DMS153 treated with DMSO at 0.1 percent for 48 hours (cell line): ENCODE results near the gene AAMDC.
"Not testable (repeated sequence)": the region's sequence is repeated elsewhere in the genome, so short reads cannot be mapped to it uniquely, and the experiment has no call there.

ENCODE experiments used
- DNase-seq: peaks from one replicate; lab custom pipeline; 2025; ENCODE audit not compliant: unreplicated experiment; lab: John Stamatoyannopoulos, UW

Gene AAMDC

DNA sequence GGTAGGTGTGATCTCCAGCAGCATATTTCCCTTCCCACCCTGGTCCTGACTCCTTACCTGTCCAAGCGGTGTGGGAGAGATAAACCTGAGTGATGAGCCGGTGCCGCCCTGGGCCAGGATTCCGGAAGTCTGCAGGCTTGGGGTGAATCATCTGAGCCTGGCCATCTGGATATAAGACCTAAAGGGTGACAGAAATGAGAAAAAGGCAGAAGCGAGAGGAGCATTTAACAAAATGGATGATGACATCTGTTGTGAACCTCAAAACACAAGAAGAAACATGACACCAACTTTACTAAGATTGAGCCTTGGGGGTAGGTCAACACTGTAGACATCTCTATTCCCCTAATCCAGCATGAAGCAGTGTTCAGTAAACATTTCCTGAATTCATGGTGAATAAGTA is 62.8 kb downstream of the AAMDC start:
- no peak for DNase-seq

DNA sequence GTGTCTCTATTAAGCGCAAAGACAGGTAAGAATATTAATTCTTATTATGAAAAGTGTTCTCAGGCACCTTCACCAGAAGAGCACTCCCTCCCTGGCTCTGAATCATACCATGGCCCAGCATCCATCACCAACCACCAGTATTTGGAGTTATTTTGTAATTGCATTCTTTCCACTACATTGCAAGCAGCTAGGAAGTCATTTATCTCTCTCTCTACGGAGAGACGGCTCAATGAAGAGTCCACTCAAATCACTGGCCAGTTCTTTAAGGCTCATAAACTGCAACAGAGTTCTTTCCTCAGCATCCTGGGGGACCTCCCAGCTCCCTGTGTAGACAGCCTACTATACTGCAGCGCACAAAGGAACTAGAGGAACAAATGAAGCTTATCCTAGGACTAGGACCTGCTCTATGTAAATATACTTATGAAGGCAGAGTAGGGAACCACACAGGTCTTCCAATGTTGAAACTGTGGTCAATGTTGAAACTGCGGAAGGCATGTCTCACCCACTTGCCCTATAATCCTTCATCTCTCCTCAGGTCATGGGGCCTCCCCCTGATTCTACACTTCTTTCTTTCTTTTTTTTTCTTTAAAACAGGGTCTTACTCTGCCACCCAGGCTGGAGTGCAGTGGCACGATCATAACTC is 63.4 kb downstream of the AAMDC start:
- DNase-seq: no peak

DNA sequence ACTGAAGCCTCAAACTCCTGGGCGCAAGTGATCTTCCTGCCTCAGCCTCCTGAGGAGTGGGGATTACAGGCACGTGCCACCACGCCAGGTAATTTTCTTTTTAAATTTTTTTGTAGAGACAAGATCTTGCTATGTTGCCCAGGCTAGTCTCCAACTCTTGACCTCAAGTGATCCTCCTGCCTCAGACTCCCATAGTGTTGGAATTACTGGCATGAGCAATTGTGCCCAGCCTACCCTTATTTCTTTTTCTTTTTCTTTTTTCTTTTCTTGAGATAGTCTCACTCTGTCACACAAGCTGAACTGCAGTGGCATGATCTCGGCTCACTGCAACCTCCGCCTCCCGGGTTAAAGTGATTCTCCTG is 63.9 kb downstream of the AAMDC start:
- DNase-seq: no peak

DNA sequence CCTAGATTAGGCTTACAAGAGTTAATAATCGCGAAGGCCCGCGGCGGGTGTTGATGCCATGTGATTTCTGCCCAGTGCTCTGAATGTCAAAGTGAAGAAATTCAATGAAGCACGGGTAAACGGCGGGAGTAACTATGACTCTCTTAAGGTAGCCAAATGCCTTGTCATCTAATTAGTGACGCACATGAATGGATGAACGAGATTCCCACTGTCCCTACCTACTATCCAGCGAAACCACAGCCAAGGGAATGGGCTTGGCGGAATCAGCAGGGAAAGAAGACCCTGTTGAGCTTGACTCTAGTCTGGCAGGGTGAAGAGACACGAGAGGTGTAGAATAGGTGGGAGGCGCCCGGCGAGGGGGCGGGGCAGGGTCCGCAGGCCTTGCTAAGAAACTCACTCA is 65.5 kb downstream of the AAMDC start:
- no peak for DNase-seq

DNA sequence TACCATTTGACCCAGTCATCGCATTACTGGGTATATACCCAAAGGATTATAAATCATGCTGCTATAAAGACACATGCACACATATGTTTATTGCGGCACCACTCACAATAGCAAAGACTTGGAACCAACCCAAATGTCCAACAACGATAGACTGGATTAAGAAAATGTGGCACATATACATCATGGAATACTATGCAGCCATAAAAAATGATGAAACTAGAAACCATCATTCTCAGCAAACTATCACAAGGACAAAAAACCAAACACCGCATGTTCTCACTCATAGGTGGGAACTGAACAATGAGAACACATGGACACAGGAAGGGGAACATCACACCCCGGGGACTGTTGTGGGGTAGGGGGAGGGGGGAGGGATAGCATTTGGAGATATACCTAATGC is 68.1 kb downstream of the AAMDC start:
- DNase-seq: not testable (repeated sequence)

DNA sequence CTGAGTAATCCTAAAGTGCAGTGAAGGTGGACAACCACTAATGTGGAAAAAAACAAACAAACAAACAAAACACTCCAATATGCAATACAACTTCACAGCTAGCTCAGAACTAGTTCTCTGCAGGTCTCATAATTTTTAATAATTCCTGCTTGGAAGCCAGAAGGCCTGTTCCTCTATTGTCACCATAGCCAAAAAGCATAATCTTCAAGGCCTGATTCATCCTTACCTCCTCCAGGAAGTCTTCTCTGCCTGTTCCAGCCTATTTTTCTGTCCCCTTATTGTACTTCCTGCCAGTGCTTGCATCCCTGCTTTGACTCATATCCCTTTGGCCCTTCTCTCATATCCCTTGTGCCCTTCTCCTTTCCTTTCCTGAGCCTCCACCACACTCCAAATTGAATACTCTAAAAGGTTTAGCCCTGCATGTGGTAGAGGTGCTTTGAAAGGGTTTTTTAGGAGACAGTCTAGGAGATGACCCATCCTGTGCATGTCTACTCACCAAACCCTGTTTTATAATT is 69.2 kb downstream of the AAMDC start:
- not testable (repeated sequence) for DNase-seq

DNA sequence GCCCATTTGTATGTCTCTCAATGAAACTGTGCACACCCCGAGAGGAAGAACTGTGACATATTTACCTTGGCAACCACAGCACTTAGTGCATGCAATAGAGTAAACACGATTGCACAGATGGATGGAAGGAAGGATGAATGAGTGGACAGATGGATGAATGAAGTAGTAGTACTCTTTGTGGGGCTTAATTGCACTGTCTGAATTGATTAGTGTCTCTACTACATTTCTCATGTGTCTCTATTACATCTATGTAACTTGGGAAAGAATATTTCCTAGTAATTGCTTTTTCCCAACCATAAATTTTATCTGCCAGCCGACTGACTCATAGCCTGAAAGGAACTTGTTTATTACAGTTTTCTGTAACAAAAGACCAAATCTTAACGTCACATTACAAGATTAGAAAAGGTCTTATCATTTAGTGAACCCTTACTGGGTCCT is 69.7 kb downstream of the AAMDC start:
- DNase-seq: peak; percentile 45

DNA sequence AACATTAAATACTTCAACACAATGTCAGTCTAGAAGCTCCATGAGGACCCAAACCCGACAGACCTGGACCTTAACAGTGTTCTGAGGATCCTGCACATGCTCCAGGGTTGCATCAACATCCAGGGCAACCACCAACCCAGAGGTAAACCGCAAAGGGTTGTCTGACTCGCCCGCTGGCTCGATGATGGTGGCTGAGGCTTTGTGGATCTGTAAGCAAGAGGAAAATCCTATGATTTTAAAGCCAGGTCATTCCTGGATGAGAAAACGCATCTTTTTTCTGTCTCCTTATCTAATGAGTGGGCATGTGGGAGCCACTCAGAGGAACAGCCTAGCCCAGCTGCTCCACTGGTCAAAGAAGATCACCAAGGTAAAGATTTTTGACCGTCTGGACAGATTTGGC is 70.3 kb downstream of the AAMDC start:
- DNase-seq: not testable (repeated sequence)

DNA sequence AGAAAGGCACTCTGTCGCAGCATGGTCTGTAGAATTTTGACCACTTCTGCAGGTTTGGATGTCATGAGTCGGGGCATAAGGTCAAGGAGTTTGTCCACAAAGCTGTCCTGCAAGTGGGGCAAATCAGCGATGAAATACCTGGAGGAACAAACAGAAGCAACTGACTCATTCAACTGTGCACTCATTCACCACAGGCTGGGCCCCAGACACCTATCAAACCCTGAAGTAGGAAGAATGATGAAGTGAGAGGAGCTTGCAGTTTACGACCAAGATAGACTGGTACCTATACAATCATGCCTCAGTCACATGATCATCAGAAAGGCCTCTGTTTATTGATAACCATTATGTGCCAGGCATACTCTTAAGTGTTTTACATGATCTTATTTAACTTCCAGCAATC is 70.8 kb downstream of the AAMDC start:
- not testable (repeated sequence) for DNase-seq

DNA sequence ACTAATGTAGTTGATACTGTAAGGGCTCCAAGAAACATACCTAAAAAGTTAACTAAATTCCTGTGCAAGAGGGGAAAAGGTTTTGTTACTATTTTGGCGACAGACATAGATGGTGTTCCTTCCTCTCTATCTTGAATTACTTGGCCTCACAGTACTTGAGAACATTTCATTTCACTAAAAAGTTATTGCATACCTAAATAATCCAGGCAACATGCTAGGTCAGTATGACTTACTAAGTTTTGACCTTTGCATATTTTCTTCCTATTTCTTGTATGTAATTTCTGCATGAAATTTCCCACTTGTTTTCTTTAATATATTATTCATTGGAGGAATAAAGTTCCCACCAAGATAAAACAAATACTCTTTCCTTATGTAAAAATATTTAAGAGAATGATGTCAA is 74.0 kb downstream of the AAMDC start:
- not testable (repeated sequence) for DNase-seq

DNA sequence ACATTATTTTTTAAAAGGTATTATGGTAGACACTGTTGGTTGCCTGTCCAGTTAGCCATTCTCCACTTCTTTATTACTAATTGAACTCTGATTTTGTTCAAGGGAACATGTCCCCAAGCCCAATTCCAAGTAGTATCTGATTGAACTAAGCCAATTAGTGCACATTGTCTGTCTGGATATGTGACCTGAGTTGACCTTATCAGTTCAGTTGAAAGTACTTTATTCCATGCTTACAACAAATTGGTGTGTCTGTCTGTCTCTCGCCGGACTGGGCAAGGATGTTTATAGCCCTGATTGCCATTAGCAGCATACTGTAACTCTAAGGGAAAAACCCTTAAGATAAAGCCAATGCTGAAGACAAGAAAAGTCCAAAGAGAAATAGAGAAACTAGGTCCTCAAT is 87.9 kb downstream of the AAMDC start:
- DNase-seq: no peak

DNA sequence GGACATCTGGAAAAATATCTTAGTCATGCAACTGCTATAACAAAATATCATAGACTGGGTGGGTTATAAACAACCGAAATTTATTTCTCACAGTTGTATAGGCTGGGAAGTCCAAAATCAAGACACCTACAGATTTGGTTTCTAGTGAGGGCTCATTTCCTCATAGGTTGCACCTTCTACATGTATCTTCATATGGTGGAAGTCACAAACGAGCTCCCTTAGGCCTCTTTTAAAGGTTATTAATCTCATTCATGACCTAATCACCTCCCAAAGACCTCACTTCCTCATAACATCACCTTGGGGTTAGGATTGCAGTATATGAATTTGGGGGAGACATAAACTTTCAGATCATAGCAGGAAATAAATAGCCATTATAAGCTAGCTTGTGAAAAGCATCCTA is 88.3 kb downstream of the AAMDC start:
- no peak for DNase-seq

DNA sequence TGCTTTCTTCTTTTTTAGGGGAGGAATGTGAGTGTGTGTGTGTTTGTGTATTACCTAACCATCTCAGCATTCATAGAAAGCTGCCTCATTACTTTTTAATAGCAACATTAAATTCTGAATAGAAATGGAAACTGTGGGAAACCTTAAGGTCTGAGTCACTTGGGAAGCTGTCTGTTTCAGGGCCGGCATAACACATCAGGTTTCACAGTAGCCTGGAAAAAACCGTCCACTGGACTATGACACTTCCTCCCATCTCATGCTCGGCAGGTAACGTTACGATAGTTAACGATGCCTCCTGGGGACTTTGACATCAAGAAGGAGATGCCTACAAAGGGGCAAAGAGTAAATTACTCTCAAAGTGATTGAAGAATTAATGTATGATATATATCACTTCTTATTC is 89.9 kb downstream of the AAMDC start:
- not testable (repeated sequence) for DNase-seq

DNA sequence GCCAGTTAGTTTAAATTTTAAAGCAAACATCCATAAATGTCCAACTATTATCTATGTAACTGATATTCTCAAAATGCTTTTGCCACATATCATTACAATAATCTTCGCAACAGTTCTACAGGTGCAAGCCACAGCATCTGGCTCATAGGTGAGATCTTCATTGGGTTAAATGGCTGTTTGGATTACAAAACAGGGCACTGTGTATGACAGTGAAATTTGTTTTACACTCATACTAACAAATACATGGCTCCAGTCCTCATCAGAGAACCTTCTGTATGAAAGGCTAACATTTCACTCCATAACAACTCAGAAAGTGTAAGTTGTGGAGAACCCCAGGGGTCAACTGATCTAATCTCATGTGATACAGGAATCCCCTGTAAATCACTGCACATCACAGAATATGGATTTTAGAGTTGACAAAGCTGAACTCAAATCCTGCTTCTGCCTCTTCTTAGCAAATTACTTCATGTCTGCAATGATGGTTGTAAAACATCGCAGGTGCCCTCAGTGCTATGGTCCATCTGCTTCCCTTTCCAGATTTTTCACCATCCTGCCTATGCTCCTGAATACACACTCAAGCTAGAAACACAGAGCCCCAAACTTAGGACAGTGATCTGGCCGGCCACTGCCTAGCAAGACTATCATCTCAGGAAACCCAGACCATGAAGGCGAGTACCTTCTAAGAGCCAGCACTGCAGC is 92.8 kb downstream of the AAMDC start:
- DNase-seq: peak; percentile 47

DNA sequence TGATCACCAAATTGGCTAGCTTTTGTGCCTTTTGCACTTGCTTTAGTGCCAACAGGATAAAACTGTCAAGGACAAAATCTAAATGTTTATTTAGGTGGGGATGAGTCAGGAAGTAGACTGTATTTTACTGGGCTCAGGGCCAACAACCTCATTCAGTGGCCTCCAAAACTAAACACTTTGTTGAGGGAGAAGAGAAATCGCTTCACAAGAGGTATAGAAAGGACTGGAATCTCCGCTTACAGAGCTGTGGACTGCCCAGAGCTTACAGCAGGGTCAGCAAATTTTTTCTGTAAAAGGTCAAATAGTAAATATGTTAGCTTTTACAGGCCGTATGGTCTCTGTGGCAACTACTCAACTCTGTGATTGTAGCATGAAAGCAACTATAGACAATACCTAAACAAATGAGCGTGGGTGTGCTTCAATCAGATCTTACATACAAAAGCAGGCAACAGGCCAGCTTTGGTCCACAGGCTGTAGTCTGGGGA is 93.4 kb downstream of the AAMDC start:
- peak; percentile 75 for DNase-seq

DNA sequence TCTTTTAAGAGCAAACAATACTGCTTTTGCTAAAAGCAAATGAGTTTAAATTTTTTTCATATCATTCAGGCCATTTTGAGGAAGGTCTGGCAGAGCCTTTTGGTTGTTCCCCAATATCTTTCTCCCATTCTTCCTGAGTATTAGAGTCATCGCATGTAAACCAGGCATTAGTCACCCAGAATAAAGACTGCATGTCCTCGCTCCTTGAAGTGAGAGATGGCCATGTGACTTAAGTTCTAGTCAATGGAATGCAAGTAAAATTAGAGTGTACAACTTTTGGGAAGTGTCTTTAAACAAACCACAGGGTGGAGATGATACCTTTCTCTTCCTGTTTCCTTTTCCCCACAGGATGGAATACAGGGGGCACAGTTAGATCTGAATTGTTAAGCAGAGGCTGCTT is 96.8 kb downstream of the AAMDC start:
- DNase-seq: not testable (repeated sequence)
